ENCODE results near the gene EPB41L4B. TPM values are rescaled to one million over a fixed set of nuclear protein-coding genes. Genes with fewer than 3 reads are reported as not detected.

The EPB41L4B gene
- total RNA-seq, 1 donor from 2014 or later, result 3.7 TPM

GRCh38 chr9:109317311-109317978 lies 3.4 kb downstream of the EPB41L4B start:
- Mint-ChIP-seq H3K27me3 (ENCODE audit: low read depth) (no peaks in the 10 kb centered on the region), H3K27ac (ENCODE audit: unreplicated experiment) (no peak overlapping the region), H3K4me3 (ENCODE audit: unreplicated experiment) (no peak overlapping the region), H3K9me3 (ENCODE audit: low read depth) (no peaks in the 10 kb centered on the region), H3K36me3 (ENCODE audit: low read depth) (no peaks in the 10 kb centered on the region), H3K4me1 (ENCODE audit: low read depth) (peaks cover 29% of the 10 kb centered on the region)
- TF ChIP-seq CTCF (IDR thresholded peaks at IDR 0.05), result no peak
- no peak for DNase-seq (ENCODE audit: low spot score)

- Mint-ChIP-seq H3K4me1 (ENCODE audit: low read depth) (peaks cover 41% of the 10 kb centered on the region), H3K36me3 (ENCODE audit: low read depth) (no peaks in the 10 kb centered on the region), H3K27ac (ENCODE audit: unreplicated experiment) (no peak overlapping the region), H3K27me3 (ENCODE audit: low read depth) (no peaks in the 10 kb centered on the region), H3K4me3 (ENCODE audit: unreplicated experiment) (no peak overlapping the region), H3K9me3 (ENCODE audit: low read depth) (no peaks in the 10 kb centered on the region)
- TF ChIP-seq CTCF (IDR thresholded peaks at IDR 0.05), result no peak
- DNase-seq (ENCODE audit: low spot score), result no peak
Measured at GRCh38 chr9:109316207-109316640, 4.6 kb downstream of the EPB41L4B start.

- Mint-ChIP-seq H3K27me3 (ENCODE audit: low read depth) (no peaks in the 10 kb centered on the region), H3K9me3 (ENCODE audit: low read depth) (no peaks in the 10 kb centered on the region), H3K4me1 (ENCODE audit: low read depth) (peaks cover 44% of the 10 kb centered on the region), H3K27ac (ENCODE audit: unreplicated experiment) (peak overlapping the region; percentile 29), H3K4me3 (ENCODE audit: unreplicated experiment) (no peak overlapping the region), H3K36me3 (ENCODE audit: low read depth) (no peaks in the 10 kb centered on the region)
- no peak for TF ChIP-seq CTCF (IDR thresholded peaks at IDR 0.05)
- DNase-seq (ENCODE audit: low spot score), result no peak
Measured at GRCh38 chr9:109315480-109316206, 5.2 kb downstream of the EPB41L4B start.

- TF ChIP-seq CTCF (IDR thresholded peaks at IDR 0.05), result no peak
- no peaks in the 10 kb centered on the region for H3K27me3 Mint-ChIP-seq (ENCODE audit: low read depth)
- H3K9me3 Mint-ChIP-seq (ENCODE audit: low read depth), result no peaks in the 10 kb centered on the region
- no peak for DNase-seq (ENCODE audit: low spot score)
- H3K36me3 Mint-ChIP-seq (ENCODE audit: low read depth), result no peaks in the 10 kb centered on the region
- no peak overlapping the region for H3K4me3 Mint-ChIP-seq (ENCODE audit: unreplicated experiment)
- no peak overlapping the region for H3K27ac Mint-ChIP-seq (ENCODE audit: unreplicated experiment)
- peaks cover 55% of the 10 kb centered on the region for H3K4me1 Mint-ChIP-seq (ENCODE audit: low read depth)
Measured at GRCh38 chr9:109314011-109314531, 6.8 kb downstream of the EPB41L4B start.

GRCh38 chr9:109313351-109313750 lies 7.5 kb downstream of the EPB41L4B start:
- Mint-ChIP-seq H3K27ac (ENCODE audit: unreplicated experiment) (no peak overlapping the region), H3K4me1 (ENCODE audit: low read depth) (peaks cover 49% of the 10 kb centered on the region), H3K4me3 (ENCODE audit: unreplicated experiment) (no peak overlapping the region), H3K27me3 (ENCODE audit: low read depth) (no peaks in the 10 kb centered on the region), H3K36me3 (ENCODE audit: low read depth) (no peaks in the 10 kb centered on the region), H3K9me3 (ENCODE audit: low read depth) (no peaks in the 10 kb centered on the region)
- DNase-seq (ENCODE audit: low spot score), result no peak
- no peak for TF ChIP-seq CTCF (IDR thresholded peaks at IDR 0.05)

Measured in chondrocyte (in vitro differentiated cells).